IPS-NIHi7 (cell line): ENCODE measurements around the gene IRF5.
"Not testable (repeated sequence)": the region's sequence is repeated elsewhere in the genome, so short reads cannot be mapped to it uniquely, and the experiment has no call there.

ENCODE experiments used
- DNase-seq: peaks from one replicate; pipeline ENCODE4 v3.0.0; 2012; ENCODE audit warnings: mixed read lengths; ENCODE audit errors: extremely low spot score

IRF5 gene

DNA sequence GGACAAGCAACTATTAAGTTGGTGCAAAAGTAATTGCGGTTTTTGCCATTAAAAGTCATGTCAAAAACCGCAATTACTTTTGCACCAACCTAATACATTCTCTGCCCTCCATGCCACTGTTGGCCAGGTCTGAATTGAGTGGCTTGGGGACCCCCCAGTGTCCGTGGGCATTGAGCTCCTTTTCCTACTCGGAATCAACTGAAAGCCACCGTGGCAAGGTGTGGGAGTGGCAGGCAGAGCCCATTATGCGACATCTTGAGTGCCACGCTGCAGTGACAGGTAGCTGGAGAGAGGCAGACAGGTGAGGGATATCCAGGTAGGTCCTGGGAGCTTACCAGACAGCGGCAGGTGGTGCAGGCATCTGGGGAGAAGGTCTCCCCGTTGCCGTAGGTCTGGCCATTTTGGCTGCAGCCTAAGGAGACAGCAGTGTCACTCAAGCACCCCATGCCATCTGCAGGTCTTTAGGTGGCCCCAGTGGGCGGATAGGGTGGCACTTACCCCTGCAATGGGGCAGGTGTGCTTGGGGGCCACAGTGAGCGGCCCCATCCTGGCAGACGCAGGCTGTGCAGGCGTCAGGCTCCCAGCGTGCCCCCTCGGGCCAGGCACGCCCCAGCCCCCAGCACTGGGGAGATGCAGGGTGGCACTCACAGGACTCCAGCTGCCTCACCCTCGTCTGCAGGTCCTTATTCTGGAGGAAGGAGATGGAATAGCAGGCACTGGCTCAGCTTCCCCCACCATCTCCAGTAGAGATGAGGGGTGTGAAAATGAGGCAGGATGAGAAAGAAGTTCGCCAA lies 30.8 kb upstream of the IRF5 start:
- DNase-seq, result peak; percentile 3

GRCh38 chr7:128908750-128909624 lies 28.7 kb upstream of the IRF5 start:
- peak; percentile 10 for DNase-seq

DNA sequence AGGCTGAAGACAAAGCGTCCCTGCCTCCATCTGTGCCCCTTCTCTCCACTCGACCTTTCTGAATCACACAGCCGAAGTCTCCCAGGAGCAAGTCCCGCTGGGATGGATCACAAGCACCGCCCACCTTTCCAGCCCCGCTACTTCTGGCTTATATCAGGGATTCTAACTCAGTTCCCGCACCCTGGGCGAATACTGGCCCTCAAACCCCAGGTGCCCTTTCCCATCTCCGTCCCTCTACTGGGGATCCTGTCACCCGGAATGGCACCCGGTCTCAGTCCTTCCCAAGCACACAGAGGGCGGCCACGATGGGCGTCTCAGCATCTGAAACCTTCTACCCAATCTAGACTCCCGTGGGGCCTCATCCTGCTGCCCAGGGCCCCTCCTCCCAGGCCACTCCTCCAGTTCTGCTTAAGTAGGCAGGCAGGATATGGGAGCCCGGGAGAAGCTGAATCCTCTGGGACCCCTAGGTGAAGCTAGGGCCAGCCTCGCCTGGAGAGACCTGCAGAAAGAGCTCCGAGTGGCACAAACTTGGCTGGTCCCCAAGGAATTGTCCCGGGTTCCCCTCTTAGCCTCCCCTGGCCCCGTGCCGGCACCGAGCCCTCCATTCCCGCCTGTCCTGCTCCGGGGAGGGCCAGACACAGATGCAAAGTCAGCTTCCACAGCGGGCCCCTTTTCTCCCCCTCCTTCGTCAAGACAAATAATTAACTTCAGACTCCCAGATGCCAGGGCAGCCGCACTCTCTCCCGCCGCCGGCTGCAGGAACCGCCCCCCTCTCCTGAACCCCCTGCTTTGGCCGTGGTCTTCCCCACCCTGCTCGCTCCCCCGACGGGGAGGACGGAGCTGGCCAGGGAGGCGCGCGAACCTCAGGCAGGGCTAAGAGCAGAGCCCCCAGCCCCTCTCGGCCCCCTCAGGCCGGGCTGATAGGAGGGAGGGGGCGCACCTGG lies 27.8 kb upstream of the IRF5 start:
- DNase-seq, result peak; percentile 62

- peak; percentile 36 for DNase-seq
Observed at GRCh38 chr7:128910569-128910945, 27.2 kb upstream of the IRF5 start, which contains the start of gene KCP. KCP (minus strand) TSS chr7:128910709; CDS start chr7:128910676, 33 bp downstream.

DNA sequence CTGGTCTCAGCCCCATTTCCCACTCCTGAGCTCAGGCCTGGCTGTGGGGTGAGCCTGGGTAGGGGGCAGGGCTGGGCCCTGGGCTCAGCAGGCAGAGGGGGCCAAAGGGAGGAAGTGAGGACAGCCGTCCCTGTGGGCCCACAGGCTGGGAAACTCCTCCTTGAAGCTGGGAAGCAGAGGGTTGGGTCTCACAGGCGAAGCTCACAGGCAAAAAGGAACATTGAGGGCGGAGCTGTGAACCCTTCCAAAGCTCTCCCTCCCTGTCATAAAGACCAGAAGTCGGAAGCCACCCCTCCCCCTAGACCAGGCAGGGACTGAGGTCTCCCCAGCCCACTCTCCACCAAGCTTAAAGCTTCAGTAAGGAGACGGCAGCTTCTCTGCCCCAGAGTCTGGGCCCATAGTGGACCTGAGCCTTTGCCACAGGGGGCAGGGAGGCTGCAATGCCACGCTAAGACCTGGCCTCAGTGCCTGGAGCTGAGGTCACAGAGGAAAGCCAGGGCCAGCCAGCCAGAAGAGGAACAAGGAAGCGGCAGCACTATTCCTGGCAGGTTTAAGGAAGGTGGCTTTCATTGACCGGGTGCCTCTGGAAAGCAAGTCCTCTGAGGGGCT lies 26.2 kb upstream of the IRF5 start:
- DNase-seq, result peak; percentile 76

- DNase-seq, result no peak
Observed at GRCh38 chr7:128912281-128912680, 25.4 kb upstream of the IRF5 start.

DNA sequence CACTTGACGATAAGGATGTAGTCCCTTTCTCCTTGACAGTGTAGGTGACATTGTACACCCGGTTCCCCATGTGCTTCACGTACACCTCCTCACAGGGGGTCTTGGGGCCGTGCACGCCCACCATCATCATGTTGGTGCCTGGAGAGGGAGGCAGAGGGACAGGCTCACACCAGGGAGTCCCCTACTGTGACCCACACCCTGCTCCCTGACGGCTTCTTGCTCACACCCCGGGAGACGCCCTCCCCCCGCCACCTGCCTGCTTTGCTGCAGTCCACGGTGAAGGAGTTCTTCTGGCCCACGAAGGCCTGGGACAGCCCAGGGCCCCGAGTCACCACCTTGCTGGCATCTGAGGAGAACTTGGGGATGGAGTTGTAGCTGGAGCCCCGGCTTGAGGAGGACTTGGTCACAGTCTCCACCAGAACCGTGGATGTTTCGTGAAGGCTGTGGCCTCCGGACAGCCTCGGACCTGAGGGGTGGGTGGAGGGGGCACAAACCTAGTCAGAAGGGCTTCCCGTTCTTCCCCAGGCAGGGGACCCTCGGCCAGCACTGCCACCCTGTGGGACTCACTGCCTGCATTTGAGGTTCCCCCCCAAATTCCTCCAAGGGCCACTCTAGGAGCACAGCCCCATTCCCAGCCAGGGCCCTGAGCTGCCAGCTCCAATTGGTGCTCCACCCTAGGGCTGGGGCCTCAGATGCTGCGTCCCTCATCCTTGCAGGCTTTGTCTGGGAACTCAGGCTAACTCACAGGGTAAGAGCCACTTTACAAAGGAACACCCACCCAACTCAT lies 24.8 kb upstream of the IRF5 start:
- DNase-seq, result not testable (repeated sequence)

DNA sequence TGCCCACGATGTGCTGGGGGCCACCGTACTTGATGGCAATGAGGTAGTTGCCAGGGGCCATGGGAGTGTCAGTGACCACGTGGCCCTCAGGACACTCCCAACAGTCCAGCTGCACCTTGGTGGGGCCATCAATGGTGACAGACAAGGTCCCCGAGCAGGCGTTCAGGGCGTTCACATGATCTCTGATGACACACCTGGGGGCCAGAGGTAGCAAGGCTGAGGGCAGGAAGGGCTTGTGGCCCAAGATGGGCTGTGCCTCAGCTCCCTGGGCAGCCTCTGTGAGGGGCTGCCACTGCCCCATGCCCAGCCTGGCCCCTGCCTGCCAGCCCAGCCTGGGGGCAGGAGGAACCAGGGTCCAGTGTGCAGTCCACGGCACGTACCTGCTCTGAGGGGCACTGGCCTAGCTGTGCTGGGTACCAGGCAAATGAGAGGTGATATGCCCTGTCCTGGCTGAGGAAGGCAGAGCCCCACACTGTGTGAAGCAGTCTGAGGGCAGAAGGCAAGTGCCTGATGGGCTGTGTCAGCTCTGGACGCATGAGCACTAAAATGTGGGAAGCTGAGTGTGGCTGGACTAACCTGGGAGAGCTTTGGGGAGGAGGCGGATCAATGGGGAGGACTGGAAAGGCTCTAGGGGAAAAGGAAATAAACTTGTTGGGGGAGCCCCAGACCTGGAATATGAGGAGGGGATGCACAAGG lies 23.7 kb upstream of the IRF5 start:
- peak; percentile 4 for DNase-seq

DNA sequence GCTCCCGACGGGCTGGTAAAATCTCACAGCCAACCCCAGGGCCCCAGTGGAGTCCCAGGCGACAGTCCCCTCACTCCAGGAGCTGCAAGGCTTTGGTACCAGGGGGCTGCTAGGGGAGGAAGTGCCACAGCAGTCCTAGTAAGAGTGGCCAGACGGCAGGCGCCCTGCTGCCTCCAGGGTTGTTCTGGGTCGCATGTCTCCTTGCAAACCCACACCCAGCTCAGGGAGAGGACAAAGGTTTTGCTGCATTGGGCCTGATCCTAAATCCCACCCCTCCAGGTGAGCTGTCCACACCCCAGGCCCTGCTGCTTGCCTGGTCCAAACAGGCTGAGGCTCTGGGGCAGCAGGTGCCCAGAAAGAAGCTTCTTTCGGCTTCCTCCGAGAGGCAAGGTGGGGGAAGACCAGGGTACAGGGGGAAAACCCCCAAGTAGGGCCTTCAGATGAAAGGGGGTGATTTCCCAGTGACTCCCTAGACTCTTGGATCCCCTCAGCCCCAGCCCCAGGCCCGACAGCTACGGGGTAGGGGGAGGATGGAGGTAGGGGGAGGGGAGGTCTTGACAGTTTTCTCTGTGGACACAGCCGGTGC lies 23.1 kb upstream of the IRF5 start:
- peak; percentile 12 for DNase-seq

- DNase-seq, result peak; percentile 14
Observed at GRCh38 chr7:128915271-128915819, 22.4 kb upstream of the IRF5 start.

- DNase-seq, result peak; percentile 8
Observed at GRCh38 chr7:128915841-128916642, 21.7 kb upstream of the IRF5 start.

DNA sequence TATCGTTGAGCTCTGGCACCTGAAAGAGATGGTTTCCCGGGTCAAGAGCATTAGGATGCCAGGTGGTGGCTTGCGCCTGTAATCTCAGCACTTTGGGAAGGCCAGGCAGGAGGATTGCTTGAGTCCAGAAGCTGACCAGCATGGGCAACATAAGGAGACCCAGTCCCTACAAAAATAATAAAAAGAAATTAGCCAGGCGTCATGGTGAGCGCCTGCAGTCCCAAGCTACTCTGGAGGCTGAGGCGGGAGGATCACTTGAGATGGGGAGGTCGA lies 21.1 kb upstream of the IRF5 start:
- DNase-seq, result no peak

DNA sequence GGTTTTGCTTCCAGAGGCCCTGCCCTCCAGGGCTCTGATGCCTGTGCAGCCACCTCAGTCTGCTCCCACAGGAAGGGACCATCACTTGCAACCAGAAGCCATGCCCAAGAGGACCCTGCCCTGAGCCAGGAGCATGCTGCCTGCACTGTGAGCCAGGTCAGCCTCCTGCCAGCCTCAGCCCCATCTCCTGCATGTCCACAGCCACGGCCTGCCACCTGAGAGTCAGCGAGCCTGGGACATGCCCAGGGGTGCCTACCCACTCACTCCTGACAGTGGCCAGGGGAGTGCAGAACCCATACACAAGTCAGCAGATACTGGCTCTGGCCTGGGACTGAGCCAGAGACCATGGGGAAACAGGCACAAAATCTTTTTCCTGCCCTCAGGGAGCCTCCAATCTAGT lies 20.6 kb upstream of the IRF5 start:
- no peak for DNase-seq

DNA sequence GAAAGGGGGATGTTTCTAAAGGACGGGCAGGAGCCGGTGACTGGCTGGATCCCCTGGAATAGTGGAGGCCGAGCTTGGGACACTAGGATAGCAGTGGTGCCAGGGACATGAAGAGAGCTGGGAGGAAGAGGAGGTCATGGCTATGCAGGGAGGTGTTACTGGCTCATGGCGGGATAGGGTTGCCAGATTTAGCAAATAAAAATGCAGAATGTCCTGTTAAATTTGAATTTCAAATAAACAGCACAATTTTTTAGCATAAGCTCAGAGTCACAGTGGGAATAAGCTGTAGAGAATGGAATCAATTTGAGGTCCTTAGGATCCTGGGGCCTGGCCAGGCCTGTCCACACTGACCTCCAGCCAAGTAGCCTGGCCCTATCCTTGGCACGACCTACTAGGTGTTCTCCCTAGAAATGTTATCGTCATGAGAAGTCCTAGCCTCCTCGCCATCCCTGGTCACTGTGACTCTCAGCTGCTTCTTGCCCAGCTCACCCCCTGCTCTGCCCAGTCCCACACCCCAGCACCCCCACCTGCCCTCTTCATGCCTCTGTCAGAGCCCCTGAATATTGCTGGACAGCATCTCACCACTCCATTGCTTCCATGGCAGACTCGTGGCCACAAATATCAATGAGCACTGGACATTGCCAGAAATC lies 19.6 kb upstream of the IRF5 start:
- no peak for DNase-seq

DNA sequence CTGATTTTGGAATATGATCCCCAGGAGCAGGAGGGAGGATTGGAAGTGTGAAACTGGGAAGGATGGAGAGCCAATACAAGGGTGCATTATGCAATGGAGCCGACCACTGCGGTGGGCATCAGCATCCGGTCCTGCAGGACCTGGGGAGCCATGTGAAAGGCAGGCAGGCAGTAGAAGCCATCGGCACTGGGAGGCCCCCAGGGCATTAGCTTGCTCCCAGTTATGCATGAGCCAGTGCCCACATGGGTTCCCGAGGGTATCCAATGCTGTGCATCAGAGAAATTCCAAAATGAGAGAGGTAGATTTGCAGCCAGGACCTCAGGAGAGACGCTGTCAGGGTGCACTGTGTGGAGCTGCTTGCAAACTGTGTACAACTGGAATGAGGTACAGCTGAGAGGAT lies 18.5 kb upstream of the IRF5 start:
- DNase-seq, result no peak

- peak; percentile 57 for DNase-seq
Observed at GRCh38 chr7:128919881-128920799, 17.6 kb upstream of the IRF5 start.
